AG10803 (cell line): ENCODE results near the gene CHDH.

ENCODE experiments used
- DNase-seq: peaks from one replicate; pipeline ENCODE4 v3.0.0; 2010; ENCODE audit warnings: low read depth
- H3K4me3 ChIP-seq: 2 replicates; pipeline ENCODE4 v1.5.1; 2011; ENCODE audit warnings: mild to moderate bottlenecking, low read length, control low read depth
- CTCF ChIP-seq: conservative IDR thresholded peaks from 2 replicates; pipeline ENCODE4 v1.5.1; 2011; ENCODE audit warnings: mild to moderate bottlenecking, low read length, control low read depth, inconsistent platforms

The CHDH gene

GRCh38 chr3:53863145-53863544 is 16.9 kb upstream of the CHDH start:
- DNase-seq: no peak
- no peak for TF ChIP-seq CTCF
- H3K4me3 ChIP-seq: no peak overlapping the region

- TF ChIP-seq CTCF: no peak
- H3K4me3 ChIP-seq: no peak overlapping the region
- no peak for DNase-seq
Measured at GRCh38 chr3:53862241-53862640, 16.0 kb upstream of the CHDH start.

- DNase-seq: no peak
- no peak for TF ChIP-seq CTCF
- no peak overlapping the region for H3K4me3 ChIP-seq
Measured at GRCh38 chr3:53860196-53860595, 14.0 kb upstream of the CHDH start.

- no peak for DNase-seq
- no peak for TF ChIP-seq CTCF
- no peak overlapping the region for H3K4me3 ChIP-seq
Measured at GRCh38 chr3:53859178-53859577, 13.0 kb upstream of the CHDH start.

- TF ChIP-seq CTCF: no peak
- no peak for DNase-seq
- H3K4me3 ChIP-seq: no peak overlapping the region
Measured at GRCh38 chr3:53858096-53858741, 12.0 kb upstream of the CHDH start.

GRCh38 chr3:53856964-53857363 is 10.7 kb upstream of the CHDH start:
- H3K4me3 ChIP-seq: no peak overlapping the region
- no peak for TF ChIP-seq CTCF
- DNase-seq: no peak

- DNase-seq: peak; percentile 36
- no peak overlapping the region for H3K4me3 ChIP-seq
- TF ChIP-seq CTCF: no peak
Measured at GRCh38 chr3:53850895-53851294, 4.7 kb upstream of the CHDH start.
